Pulmonary artery endothelial cell (primary cell): Measurements from ENCODE around the gene CDH2. TPM values are rescaled to one million over a fixed set of nuclear protein-coding genes. Genes with fewer than 3 reads are reported as not detected.
"Not testable (repeated sequence)": the region's sequence is repeated elsewhere in the genome, so short reads cannot be mapped to it uniquely, and the experiment has no call there.

Experiments used
- DNase-seq: peaks from one replicate; pipeline ENCODE4 v3.0.0-alpha.2; 2011; ENCODE audit warnings: low read depth, low spot score
- total RNA-seq: library from RNA; depleted of rRNA; stranded (reverse); fragments of >200 nt; gene quantifications from 2 replicates; pipeline ENCODE4 v1.2.3, GENCODE V29; 2014

Gene CDH2
- total RNA-seq, 1 donor from 2014 or later = 36.5 TPM

GRCh38 chr18:27921904-27922751 lies 254.8 kb downstream of the CDH2 start:
- no peak for DNase-seq

GRCh38 chr18:27921392-27921791 lies 255.5 kb downstream of the CDH2 start:
- DNase-seq = no peak

GRCh38 chr18:27920836-27921235 lies 256.1 kb downstream of the CDH2 start:
- no peak for DNase-seq

- DNase-seq = not testable (repeated sequence)
Observed at GRCh38 chr18:27906189-27906588, 270.7 kb downstream of the CDH2 start.

- no peak for DNase-seq
Observed at GRCh38 chr18:27903906-27904305, 273.0 kb downstream of the CDH2 start.

GRCh38 chr18:27901424-27902226 lies 275.3 kb downstream of the CDH2 start:
- DNase-seq = no peak
